B cell (primary cell): ENCODE data around the gene BCHE.

ENCODE experiments used
- CTCF ChIP-seq: fragments of 200-600 bp; IDR thresholded peaks from one replicate; pipeline ENCODE4 v1.8.0; 2022; ENCODE audit warnings: antibody characterized with exemption, mild to moderate bottlenecking
- EZH2 ChIP-seq: IDR thresholded peaks from 2 replicates; pipeline ENCODE4 v1.6.1; 2012; ENCODE audit warnings: borderline replicate concordance, low read depth, mild to moderate bottlenecking, moderate library complexity, low read length; ENCODE audit not compliant: insufficient read depth, poor library complexity, severe bottlenecking

- TF ChIP-seq CTCF (no peak), EZH2 (no peak)
These were observed 15.5 kb upstream of the BCHE start for GRCh38 chr3:165852711-165853110.
